ENCODE results near the gene CTNNA3.

- no peak for TF ChIP-seq POLR2AphosphoS5 (IDR thresholded peaks at IDR 0.05)
- TF ChIP-seq POLR2A (IDR thresholded peaks at IDR 0.05): no peak
- TF ChIP-seq CTCF (IDR thresholded peaks at IDR 0.05 in 8 of 11, conservative IDR thresholded peaks at IDR 0.05 in 3 of 11): no peak
Observed at GRCh38 chr10:66234872-66235271, 1461.1 kb downstream of the CTNNA3 start.

All from spleen (tissue), 7 donors.